ENCODE data around the gene KCNJ16.

Gene KCNJ16

DNA sequence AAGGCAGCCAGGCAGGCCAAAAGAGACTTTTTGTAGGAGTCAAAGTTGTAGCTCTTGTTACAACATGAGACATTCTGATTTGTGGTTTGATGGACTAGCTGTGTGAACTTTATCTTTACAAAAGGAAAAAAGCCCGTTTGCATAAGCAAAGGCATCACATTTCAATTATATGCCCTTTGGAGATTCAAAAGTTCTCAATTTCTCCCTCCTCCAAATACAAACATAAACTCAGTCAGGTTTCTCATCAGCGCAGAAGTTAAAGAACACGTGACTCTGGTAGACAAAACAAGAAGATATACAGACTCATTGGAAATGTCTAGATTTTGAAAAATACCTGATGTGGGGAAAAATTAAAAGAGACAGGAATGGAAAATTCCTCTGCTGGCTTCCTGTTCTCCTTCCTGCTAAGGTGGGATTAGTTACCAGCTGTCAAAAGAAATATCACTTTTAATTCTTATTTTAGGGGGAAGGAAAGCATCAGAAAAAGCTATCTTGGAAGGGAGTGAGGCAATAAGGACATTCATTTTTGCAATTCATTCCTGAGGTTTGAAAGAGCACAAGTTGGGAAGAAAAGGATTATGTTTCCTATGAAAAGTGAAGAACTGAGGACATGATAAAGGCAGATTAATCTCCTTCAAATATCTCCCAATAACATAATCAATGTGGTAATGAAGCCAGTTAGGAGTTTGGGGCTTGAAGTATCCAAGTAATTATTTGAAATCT, 4.6 kb upstream of the KCNJ16 start:
- DNase-seq = no peak

DNA sequence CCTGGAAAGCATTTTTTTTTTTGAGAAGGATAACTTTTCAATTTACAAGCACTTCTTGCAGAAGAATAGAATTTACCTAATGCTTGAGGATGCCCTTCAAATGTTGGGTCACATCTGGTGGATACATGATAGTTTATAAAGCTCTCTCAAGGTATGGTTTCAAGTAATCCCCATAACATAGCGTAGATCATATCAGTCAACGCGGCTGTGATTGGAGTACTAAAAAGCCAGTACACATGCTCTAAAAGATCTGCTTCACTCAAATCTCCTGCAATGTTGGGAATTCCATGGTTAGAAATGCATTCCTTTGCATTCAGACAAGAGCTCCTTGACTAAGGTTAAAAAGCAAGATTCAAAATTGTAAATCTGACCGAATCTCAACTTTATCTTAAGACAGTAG, 3.9 kb upstream of the KCNJ16 start:
- no peak for DNase-seq

DNA sequence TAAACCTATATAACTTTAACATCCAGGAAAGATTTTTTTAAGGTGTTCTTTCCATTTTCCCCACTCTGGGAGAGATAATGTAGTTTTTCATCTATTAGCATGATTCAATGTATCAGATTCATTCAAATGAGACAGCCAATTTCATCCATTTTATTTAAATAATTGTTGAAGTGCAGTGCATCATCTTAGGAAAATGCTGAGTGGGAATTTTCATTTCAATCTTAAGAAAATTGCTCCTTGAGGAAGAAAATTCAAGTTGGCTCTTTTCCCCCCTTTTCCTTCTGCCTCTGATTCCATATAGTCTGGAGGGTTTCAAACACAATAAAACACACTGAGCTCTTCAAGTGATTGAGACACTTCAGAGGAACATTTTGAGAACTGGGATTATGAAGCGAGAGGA, 3.4 kb upstream of the KCNJ16 start:
- no peak for DNase-seq

DNA sequence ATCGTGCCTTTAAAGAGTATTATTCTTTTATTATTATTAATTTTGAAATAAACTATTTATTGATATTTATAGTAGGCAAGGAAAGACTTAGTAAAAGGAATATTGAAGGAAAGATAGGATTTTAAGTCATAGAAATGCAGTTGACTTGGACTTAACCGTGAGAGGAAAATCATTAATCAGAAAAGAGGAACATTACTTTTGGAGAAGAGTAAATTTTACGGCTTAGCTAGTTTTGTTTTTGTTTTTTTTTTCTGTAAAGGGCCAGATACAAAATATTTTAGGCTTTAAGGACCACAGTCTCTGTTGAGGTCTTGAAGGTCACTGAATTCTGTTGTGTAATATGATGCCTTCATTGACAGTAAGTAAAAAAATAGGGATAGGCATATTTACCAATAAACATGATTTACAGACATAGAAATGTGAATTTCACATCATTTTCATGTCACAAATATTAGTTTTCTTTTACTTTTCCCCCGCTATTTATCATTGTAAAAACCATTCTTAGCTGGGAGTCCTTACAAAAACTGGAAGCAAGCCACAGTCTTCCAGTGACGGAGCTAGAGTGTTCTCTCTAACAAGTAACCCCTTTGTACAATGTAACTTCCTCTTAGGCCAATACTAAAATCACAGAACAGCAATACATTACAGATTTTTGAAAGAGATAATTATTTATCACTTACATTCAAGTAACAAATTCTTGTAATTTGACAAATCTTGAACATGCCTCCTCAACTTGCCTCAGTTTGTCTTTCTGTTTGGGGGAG, 2.3 kb upstream of the KCNJ16 start:
- DNase-seq = no peak

DNA sequence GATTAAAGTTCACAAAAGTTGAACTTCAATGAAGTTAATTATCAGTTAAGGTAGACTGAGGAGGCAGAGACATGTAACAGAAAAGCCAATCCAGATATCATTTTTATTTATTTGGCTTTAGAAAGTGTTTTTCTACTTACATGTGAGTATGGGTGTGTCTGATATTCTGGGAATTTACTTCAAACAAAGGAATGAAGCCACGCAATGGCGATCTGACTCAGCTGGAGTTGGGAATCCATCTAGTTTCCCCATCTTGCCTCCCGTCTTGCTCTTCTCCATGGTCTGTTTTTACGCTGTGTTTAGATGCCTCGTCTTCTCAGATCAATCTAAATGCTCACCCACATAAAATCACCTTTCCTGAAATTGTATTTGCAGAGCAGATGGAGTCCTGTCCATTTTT, 1.7 kb upstream of the KCNJ16 start:
- no peak for DNase-seq

DNA sequence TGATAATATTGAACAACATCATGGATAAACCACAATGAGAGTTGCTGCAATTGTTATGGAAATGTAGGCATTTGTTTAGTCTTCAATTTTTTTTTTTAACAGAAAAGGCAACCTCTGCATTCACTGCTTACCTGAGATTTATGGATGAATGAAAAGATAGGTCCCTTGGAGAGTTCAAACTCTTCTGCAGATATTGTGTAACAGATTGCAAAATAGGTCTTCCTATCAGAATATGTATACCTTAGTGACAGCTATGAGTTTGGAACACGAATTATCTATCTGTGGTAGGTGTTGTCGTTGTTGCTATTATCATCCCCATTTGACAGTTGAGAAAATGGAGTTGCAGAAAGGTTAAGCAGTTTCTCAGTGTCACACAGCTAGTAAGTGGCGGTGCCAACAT, 1.2 kb upstream of the KCNJ16 start:
- no peak for DNase-seq

DNA sequence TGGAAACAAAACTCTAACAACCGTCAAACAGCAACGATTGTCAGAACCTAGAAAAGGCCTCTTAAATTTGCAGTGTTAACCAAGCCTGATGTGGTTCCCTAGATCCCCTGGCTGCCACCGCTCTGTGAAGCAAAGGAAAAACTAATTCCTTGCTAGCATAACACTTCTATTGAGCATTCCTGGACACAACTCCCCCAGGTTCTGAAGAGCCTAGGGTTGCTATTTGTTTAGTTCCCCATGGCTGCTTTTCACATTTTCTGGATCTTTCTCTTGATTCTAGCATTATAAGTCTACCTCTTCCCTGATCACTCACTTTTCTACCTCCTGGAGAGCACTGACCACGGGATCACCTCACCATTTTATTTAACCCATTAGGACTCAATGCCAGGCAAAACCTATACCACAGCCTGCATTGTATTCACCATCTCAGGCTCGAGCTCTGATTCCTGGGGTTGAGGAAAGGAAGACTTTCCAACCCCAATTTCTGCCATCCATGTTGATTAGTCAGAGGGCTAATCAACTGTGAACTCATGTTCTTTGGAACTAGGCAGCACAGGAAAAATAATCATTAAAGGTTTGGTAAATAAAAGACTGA, 692 bp upstream of the KCNJ16 start:
- no peak for DNase-seq

DNA sequence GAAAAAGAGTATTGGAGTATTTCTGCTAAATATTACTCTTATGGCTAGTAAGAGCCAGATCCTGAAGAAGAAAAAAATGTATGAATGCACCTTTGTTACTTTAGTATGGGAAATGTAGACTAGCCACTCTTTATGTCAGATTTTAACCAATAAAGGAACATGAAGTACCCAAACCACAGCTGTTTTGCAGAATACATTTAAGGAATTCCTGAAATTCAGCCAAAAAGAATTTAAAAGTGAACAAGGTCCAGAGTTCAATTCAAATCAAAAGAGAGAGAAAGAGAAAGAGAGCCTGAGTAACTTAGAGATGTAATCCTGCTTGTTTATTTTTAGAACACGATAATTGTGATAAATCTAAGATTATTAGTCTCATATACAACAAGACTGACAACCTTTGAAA, 1.2 kb downstream of the KCNJ16 start:
- DNase-seq = no peak

DNA sequence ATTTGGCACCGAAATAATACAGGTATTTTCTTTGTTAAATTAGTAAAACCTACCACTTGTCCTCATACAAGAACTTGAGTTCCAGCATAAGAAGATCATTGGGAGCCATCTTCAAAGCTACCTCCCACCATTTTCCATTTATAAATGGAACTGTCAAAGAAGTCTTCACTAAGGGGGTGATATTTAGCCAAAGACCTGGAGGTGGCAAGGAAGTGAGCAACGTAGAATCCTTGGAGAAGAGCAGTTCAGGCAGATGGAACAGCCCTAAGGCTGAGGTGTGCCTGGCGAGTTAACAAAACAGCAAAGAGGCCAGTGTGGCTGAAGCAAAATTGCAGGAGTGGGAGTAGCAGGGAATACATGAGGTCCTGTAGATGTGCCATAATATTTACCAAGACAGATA, 1.8 kb downstream of the KCNJ16 start:
- DNase-seq = no peak

DNA sequence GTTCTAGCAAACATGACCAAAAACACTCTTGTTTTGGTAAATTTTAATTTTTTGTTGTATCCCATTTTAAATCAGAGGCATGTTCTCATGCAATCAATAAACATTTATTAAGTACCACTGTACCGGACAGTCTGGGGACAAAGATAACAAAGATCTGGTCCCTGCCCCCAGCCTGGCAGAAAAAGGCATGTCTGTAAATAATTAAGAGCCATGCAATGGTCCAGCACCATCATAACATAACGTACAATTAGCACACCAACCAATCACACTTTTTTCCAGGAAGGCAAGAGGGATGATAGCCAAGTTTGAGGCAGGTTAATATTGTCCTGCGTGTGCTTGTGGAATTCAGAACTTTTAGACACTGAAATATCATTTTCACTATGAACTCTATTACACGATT, 3.5 kb downstream of the KCNJ16 start:
- no peak for DNase-seq

DNA sequence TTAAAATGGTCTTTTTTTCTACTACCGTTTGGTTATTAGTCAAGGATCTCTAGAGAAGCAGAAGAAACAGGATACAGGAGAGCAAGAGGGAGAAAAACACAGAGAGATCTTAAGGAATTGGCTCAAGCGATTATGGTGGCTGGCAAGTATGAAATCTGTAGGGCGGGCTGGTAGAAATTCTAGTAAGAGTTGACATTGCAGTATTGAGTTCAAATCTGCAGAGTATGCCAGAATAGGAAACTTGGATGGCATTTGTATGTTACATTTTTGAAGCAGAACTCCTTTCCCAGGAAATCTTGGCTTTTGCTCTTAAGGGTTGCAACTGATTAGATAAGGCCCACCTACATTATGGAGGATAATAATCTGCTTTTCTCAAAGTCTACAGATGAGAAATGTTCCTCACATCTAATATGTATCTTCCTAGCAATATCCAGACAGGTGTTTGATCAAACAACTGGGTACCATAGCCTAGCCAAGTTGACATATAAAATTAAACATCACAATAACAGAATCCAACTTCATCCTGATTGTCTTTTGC, 4.0 kb downstream of the KCNJ16 start:
- DNase-seq = no peak

DNA sequence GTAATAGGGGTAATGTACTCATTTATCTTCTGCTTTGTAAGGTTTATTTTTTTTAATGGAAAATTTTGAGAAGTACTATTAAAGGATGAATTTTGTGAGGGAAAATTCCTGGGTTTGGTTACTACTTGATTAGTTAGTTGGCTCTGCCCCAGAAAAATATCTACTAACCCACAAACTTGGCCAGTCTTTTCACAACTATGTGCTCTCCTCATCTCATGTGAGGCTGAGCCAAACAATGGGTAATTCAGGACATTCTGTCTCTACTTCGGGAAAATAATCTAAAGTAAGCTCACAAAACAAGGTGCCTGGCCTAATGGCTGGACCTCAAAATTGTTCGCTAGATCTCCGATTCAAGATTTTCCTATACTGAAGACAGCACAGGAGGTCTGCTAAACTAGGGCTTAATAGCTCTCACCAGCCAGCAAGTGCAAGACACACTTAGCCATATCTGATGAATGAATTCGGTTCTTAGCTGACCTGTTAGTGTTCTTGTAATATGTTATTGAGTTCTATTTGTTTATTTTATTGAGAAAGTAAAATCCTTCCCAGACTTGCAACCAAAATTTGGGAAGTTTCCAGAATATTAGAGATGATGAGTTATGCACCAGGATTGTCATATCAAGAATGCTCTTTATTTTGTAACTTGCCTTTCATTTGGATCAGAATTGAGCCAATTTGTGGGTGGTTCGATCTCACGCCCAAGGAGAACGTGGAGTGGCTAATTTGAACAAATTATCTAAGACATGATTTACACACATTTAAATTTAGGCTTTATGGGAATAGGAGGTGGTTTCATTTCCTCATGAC, 5.7 kb downstream of the KCNJ16 start:
- DNase-seq = no peak

DNA sequence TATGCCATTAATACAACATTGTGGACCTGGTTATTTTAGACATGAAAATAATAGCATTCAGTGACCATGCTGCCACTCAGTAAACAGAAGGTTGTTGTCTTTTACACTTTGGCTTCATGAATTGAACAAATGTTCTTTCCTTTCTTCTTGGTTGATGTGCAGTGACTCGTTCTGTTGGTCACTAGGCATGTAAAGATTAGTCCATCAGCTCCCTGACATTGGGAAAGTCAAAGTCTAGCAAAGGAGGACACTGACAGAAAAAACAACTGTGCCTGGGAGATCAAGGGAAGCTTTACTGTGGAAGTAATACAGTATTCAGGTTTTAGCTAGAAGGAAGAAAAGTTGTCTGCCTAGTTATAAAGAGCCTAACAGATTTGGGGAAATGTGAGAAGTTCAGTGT, 6.9 kb downstream of the KCNJ16 start:
- no peak for DNase-seq

DNA sequence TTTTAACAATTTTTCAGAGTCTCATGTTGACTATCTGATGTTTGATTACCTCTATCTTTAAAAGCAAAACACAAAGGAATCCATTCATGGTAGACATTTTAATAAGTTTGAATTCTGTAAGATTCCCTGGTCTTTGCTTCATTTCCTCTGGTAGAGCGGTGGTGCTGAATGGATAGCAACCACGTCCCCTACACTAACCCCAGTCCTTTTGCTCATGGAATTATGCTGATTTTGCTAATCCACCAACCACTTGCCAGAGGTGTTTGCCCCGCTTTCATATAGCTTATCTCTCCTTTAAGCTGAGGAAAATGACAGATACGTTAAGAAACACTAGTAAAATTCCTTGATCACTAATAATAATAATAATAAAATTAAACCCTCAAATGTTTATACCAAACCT, 9.5 kb downstream of the KCNJ16 start:
- DNase-seq = no peak

DNA sequence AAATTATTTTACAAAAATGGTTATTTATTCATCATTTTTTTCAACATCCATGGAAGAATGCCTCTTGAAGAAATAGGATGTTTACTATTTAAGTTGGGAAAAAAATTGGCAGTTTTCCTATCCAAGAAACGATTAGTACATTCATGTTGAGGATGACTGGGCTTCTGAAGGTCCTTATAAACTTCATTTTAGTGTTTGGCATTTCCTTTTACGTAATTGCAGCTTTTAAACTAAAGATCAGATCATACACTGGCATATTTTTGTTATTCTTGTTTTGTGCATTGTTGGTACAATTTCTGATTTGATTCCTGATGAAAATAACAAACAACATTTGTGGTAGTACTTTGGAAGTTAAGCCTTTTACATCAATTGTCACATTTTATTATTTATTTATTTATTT, 11.5 kb downstream of the KCNJ16 start:
- no peak for DNase-seq

DNA sequence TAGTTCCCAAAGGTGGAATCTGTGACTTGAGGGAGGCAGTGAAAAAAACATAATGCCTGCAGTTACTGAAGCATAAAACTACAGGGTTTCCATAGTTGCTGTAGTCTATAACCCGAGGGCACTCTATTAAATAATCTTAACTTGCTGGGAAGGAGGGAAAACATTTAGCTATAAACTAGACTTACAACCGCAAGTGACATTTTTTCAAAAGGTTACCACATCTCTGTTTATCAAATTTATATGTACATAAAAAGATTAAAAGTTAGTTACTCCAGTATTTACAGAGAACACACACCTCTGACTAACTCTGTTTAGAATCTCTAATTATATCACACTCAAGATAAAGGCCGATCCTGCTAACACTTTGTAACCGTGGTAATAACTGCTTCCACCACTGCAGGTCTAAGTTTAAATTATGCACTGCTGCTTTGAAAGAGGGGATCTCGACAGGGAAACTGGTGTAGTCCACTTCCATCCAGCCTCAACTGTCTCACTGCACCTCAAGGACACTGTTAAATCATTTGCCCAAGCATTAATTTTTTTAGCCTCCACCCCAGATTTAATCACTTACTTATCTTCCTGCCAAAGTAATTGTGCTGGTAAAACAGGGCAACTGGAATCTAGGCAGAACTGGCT, 14.6 kb downstream of the KCNJ16 start:
- DNase-seq = no peak

DNA sequence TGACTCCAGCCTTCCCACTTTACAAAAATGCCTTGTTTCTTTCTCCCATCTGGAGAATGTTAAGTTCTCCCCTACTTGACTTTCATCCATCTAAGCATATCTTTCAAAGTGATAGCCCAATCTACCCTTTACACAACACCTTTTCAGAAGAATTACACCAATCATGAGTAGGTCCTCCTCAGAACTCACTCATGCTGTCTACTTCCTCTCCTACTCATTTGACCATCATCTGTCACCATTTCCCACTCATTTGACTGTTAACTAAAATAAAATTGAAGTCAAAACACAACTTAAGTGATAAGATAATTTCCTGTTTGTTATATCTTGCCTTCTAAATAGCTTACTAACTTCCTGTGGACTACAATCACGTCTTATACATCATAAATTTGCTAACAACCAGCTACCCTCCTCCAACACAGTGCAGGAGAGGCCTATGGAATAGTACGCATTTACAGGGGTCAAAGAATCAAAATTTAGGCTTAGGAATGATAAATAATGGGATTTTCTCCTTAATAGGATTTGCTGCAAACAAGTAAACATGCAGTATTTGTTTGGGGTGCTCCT, 16.1 kb downstream of the KCNJ16 start:
- no peak for DNase-seq

DNA sequence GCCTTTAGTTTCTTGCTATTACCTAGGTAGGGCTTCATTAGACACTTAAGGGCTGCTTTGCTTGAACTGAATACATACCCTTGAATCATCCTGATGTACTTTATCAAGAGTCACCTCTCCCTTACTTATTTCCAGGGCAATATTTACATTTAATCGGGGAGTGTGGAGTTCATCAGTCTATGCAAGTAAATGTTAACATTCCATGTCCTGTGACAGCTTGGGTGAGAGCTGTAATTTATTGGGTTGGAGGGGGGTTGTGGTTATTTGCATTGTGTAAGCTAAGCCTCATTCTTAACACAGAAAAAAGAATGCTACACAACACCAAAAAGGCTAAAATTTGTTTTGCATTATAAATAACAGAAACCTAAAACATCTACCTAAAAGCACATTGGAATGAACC, 16.7 kb downstream of the KCNJ16 start:
- no peak for DNase-seq

DNA sequence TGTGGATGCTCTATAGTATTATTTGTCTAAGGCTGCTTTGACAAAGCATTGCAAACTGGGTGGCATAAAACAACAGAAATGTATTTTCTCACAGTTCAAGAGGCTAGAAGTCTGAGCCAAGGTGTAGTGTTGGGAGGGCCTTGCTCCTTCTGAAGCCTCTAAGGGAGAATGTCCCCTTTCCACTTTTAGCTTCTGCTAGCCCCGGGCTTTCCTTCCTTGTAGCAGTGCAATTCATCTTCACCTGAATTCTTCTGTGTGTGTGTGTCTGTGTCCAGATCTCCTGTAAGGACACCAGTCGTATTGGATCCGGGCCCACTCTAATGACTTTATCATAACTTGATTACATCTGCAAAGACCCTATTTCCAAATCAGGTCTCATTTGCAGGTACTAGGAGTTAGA, 18.1 kb downstream of the KCNJ16 start:
- DNase-seq = no peak

DNA sequence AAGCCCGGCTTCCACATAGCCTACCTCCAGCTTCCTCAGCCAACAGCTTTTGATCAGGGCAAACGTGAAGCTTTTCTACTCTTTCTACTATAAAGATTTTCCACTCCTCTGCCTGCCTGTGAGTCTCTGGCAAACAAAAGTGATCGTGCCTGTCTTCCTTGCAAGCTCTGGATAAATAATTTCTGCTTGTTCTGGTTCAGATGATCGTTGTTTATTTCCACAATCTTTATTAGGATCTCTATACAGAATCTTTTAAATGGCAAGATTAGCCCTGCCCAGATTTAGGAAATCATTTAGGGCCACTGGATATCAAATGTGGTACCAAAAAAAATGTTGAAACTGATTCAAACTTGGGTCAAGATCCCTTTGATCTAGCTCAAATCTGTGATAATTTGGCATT, 20.4 kb downstream of the KCNJ16 start:
- no peak for DNase-seq

DNA sequence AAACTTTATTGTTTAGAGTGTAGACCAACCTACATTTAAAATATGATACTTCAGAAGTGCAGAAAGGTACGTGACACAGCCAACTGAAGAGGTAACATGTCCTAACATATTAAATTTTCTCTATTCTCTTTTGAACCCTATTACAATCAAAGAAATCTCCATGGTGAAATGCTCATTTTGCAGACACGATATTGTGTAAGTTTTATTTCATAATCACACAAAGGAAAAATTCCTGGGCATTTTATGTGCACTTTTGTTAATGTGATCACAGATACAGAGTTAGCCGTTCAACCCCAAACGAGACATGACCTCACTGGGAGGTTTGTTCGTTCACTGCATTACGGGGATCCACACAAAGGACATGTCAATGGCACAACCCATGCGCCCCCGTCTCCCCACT, 21.8 kb downstream of the KCNJ16 start:
- DNase-seq = no peak

DNA sequence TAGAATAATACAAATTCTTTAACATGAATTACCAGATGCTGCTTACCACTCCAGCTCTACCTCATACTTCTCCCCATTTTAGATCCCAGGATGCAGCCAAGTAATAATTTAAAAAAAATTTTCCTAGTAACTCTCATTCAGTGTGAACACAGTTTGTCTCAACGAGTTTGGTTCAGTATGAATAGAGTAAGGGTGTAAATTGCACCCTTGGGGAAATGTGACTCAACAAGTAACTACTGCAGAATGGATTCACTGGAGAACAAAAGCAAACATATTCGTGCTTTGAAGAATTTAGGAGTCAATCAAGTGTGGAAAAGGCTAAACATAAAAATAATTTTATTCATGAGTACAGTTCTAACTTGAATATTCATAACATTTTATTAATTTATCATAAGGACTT, 23.0 kb downstream of the KCNJ16 start:
- DNase-seq = no peak
